ENCODE results near the gene PAK6.

PAK6 gene

GRCh38 chr15:40285554-40286011, 46.7 kb downstream of the PAK6 start:
- H3K27me3 ChIP-seq (ENCODE audit: insufficient read depth, low read depth, severe bottlenecking): no peaks in the 10 kb centered on the region
- no peaks in the 10 kb centered on the region for H3K9me3 ChIP-seq (ENCODE audit: severe bottlenecking)
- H3K4me3 ChIP-seq (ENCODE audit: low read depth, low read length): no peak overlapping the region
- DNase-seq: no peak
- H3K27ac ChIP-seq: no peak overlapping the region
- H3K36me3 ChIP-seq: no peaks in the 10 kb centered on the region; the same call in 1 of the 2 replicates
- TF ChIP-seq, protein P1, sequence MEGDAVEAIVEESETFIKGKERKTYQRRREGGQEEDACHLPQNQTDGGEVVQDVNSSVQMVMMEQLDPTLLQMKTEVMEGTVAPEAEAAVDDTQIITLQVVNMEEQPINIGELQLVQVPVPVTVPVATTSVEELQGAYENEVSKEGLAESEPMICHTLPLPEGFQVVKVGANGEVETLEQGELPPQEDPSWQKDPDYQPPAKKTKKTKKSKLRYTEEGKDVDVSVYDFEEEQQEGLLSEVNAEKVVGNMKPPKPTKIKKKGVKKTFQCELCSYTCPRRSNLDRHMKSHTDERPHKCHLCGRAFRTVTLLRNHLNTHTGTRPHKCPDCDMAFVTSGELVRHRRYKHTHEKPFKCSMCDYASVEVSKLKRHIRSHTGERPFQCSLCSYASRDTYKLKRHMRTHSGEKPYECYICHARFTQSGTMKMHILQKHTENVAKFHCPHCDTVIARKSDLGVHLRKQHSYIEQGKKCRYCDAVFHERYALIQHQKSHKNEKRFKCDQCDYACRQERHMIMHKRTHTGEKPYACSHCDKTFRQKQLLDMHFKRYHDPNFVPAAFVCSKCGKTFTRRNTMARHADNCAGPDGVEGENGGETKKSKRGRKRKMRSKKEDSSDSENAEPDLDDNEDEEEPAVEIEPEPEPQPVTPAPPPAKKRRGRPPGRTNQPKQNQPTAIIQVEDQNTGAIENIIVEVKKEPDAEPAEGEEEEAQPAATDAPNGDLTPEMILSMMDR (IDR thresholded peaks at IDR 0.05; ENCODE audit: low read depth, low read length): no peak

- TF ChIP-seq, protein P1 (IDR thresholded peaks at IDR 0.05; ENCODE audit: low read depth, low read length): no peak
- Histone ChIP-seq H3K27ac (no peak overlapping the region), H3K9me3 (ENCODE audit: severe bottlenecking) (no peaks in the 10 kb centered on the region), H3K27me3 (ENCODE audit: insufficient read depth, low read depth, severe bottlenecking) (no peaks in the 10 kb centered on the region), H3K36me3 (no peaks in the 10 kb centered on the region), H3K4me3 (ENCODE audit: low read depth, low read length) (no peak overlapping the region)
- no peak for DNase-seq
Observed at GRCh38 chr15:40286061-40286532, 47.2 kb downstream of the PAK6 start.

GRCh38 chr15:40286794-40287193, 47.9 kb downstream of the PAK6 start:
- Histone ChIP-seq H3K36me3 (no peaks in the 10 kb centered on the region), H3K4me3 (ENCODE audit: low read depth, low read length) (no peak overlapping the region), H3K27me3 (ENCODE audit: insufficient read depth, low read depth, severe bottlenecking) (no peaks in the 10 kb centered on the region), H3K9me3 (ENCODE audit: severe bottlenecking) (no peaks in the 10 kb centered on the region), H3K27ac (no peak overlapping the region)
- TF ChIP-seq, protein P1 (IDR thresholded peaks at IDR 0.05; ENCODE audit: low read depth, low read length): no peak
- DNase-seq: no peak

- no peak overlapping the region for H3K27ac ChIP-seq
Observed at GRCh38 chr15:40287505-40287904, 48.6 kb downstream of the PAK6 start.

GRCh38 chr15:40287968-40288367, 49.1 kb downstream of the PAK6 start:
- no peak overlapping the region for H3K27ac ChIP-seq
- TF ChIP-seq, protein P1 (IDR thresholded peaks at IDR 0.05; ENCODE audit: low read depth, low read length): no peak
- peak; percentile 42 for DNase-seq
- H3K4me3 ChIP-seq (ENCODE audit: low read depth, low read length): no peak overlapping the region
- no peaks in the 10 kb centered on the region for H3K27me3 ChIP-seq (ENCODE audit: insufficient read depth, low read depth, severe bottlenecking)
- H3K9me3 ChIP-seq (ENCODE audit: severe bottlenecking): no peaks in the 10 kb centered on the region
- no peaks in the 10 kb centered on the region for H3K36me3 ChIP-seq

More at GRCh38 chr15:40287505-40287904, 48.6 kb downstream of the PAK6 start:
- H3K36me3 ChIP-seq: no peaks in the 10 kb centered on the region
- DNase-seq: no peak
- no peaks in the 10 kb centered on the region for H3K27me3 ChIP-seq (ENCODE audit: insufficient read depth, low read depth, severe bottlenecking)
- no peaks in the 10 kb centered on the region for H3K9me3 ChIP-seq (ENCODE audit: severe bottlenecking)
- TF ChIP-seq, protein P1 (IDR thresholded peaks at IDR 0.05; ENCODE audit: low read depth, low read length): no peak
- H3K4me3 ChIP-seq (ENCODE audit: low read depth, low read length): no peak overlapping the region

- DNase-seq: no peak
- TF ChIP-seq, protein P1 (IDR thresholded peaks at IDR 0.05; ENCODE audit: low read depth, low read length): no peak
- Histone ChIP-seq H3K36me3 (no peaks in the 10 kb centered on the region), H3K27ac (no peak overlapping the region), H3K9me3 (ENCODE audit: severe bottlenecking) (no peaks in the 10 kb centered on the region), H3K4me3 (ENCODE audit: low read depth, low read length) (no peak overlapping the region), H3K27me3 (ENCODE audit: insufficient read depth, low read depth, severe bottlenecking) (no peaks in the 10 kb centered on the region)
Observed at GRCh38 chr15:40289140-40289775, 50.4 kb downstream of the PAK6 start.

All from WERI-Rb-1 (cell line).